ENCODE data around the gene TBX10. TPM values are rescaled to one million over a fixed set of nuclear protein-coding genes. Genes with fewer than 3 reads are reported as not detected.
"Not testable (repeated sequence)": the region's sequence is repeated elsewhere in the genome, so short reads cannot be mapped to it uniquely, and the experiment has no call there.

The TBX10 gene
- polyA plus RNA-seq, 1 donor from 2014 or later = not detected

- Histone ChIP-seq H3K9me3 (ENCODE audit: low read length) (no peaks in the 10 kb centered on the region), H4K20me1 (ENCODE audit: insufficient read depth) (no peaks in the 10 kb centered on the region), H3F3A (ENCODE audit: insufficient read depth, low read length, poor library complexity, severe bottlenecking) (no peaks in the 10 kb centered on the region), H3K27ac (ENCODE audit: low read length) (no peak overlapping the region), H3K9me2 (ENCODE audit: insufficient read depth, low read length) (no peaks in the 10 kb centered on the region), H3K4me3 (ENCODE audit: low read length) (no peak overlapping the region), H3K4me2 (ENCODE audit: low read length) (no peak overlapping the region), H3K9ac (ENCODE audit: low read length) (no peak overlapping the region), H3K79me2 (replicated peaks; ENCODE audit: insufficient read depth, low read length) (no peaks in the 10 kb centered on the region), H3K36me3 (ENCODE audit: insufficient read depth, low read length) (no peaks in the 10 kb centered on the region), H3K27me3 (ENCODE audit: insufficient read depth, low read depth, low read length) (no peaks in the 10 kb centered on the region), H2AFZ (ENCODE audit: low read depth, low read length) (no peak overlapping the region)
- TF ChIP-seq SMC3 (conservative IDR thresholded peaks at IDR 0.05; ENCODE audit: poor library complexity) (no peak), MXI1 (conservative IDR thresholded peaks at IDR 0.05; ENCODE audit: poor library complexity, severe bottlenecking) (no peak), CTCF (IDR thresholded peaks at IDR 0.05; ENCODE audit: poor library complexity, severe bottlenecking) (no peak), EZH2 (IDR thresholded peaks at IDR 0.05; ENCODE audit: borderline replicate concordance, insufficient read depth, low read length, poor library complexity, severe bottlenecking) (no peak), RAD21 (conservative IDR thresholded peaks at IDR 0.05) (no peak), POLR2AphosphoS5 (IDR thresholded peaks at IDR 0.05) (no peak), TAF1 (IDR thresholded peaks at IDR 0.05; ENCODE audit: low read depth) (no peak), REST (IDR thresholded peaks at IDR 0.05; ENCODE audit: borderline replicate concordance) (no peak), EP300 (conservative IDR thresholded peaks at IDR 0.05; ENCODE audit: poor library complexity, severe bottlenecking) (no peak)
Observed at GRCh38 chr11:67638535-67639437, 777 bp downstream of the TBX10 start.

- H3K36me3 ChIP-seq (ENCODE audit: insufficient read depth, low read length); H3K79me2 ChIP-seq (replicated peaks; ENCODE audit: insufficient read depth, low read length); H2AFZ ChIP-seq (ENCODE audit: low read depth, low read length); H3K9me2 ChIP-seq (ENCODE audit: insufficient read depth, low read length); H3K27me3 ChIP-seq (ENCODE audit: insufficient read depth, low read depth, low read length); H3K9ac ChIP-seq (ENCODE audit: low read length); H4K20me1 ChIP-seq (ENCODE audit: insufficient read depth); H3F3A ChIP-seq (ENCODE audit: insufficient read depth, low read length, poor library complexity, severe bottlenecking); H3K9me3 ChIP-seq (ENCODE audit: low read length); H3K27ac ChIP-seq (ENCODE audit: low read length); H3K4me2 ChIP-seq (ENCODE audit: low read length); H3K4me3 ChIP-seq (ENCODE audit: low read length): not testable (repeated sequence)
Observed at GRCh38 chr11:67637441-67637840, 2.1 kb downstream of the TBX10 start.

Data from neural cell (in vitro differentiated cells).